Colonic mucosa (tissue), 4 donors: ENCODE measurements around the gene NDUFS6. TPM values are rescaled to one million over a fixed set of nuclear protein-coding genes. Genes with fewer than 3 reads are reported as not detected.

ENCODE experiments used
- DNase-seq: peaks from one replicate; pipeline ENCODE4 v3.0.0-alpha.2; 2020
- H3K27ac ChIP-seq: fragments of 200-600 bp; one replicate; pipeline ENCODE4 v1.8.0; 2021
- H3K27me3 ChIP-seq: fragments of 200-600 bp; one replicate; pipeline ENCODE4 v1.8.0; 2021
- H3K36me3 ChIP-seq: fragments of 200-600 bp; one replicate; pipeline ENCODE4 v1.8.0; 2021
- H3K4me1 ChIP-seq: fragments of 200-600 bp; one replicate; pipeline ENCODE4 v1.8.0; 2021; ENCODE audit warnings: mild to moderate bottlenecking
- H3K4me3 ChIP-seq: fragments of 200-600 bp; one replicate; pipeline ENCODE4 v1.8.0; 2021
- H3K9ac ChIP-seq, 2 donors: one replicate each; pipeline ENCODE4 v1.7.0; 2013; ENCODE audit warnings: control low read depth in 2 of 2, low read depth in 2 of 2, low read length in 2 of 2
- H3K9me3 ChIP-seq: fragments of 200-600 bp; one replicate; pipeline ENCODE4 v1.8.0; 2021
- intact Hi-C: fragments of 100-400 bp; cut with DNase I; formaldehyde crosslinking; loops from one replicate; pipeline ENCODE4 v1.14.1; 2022
- total RNA-seq, 2 donors: library from RNA; stranded (reverse); fragmentation: NEBNext Ultra II Directional in 1 of 2; extraction: Animal tissue kit (Norgen Biotek cat#: 25700) in 1 of 2; gene quantifications; one replicate each; pipeline ENCODE4 v1.2.1, GENCODE V29; 2021
- TF ChIP-seq, protein P1 (sequence below): fragments of 200-600 bp; IDR thresholded peaks from one replicate; pipeline ENCODE4 v1.8.0; 2022; ENCODE audit warnings: antibody characterized with exemption, mild to moderate bottlenecking
- donor health status: healthy.
- donor health status: DM: no; HTN: no; CAD: no.
- donor health status: DM: no; HTN: no; CAD: no.

NDUFS6 gene
- total RNA-seq, 2 donors from 2014 or later = 43.2 to 70.7 TPM

- H3K27me3 ChIP-seq = no peaks in the 10 kb centered on the region
Observed at GRCh38 chr5:1762883-1763547, 38.2 kb upstream of the NDUFS6 start.

DNA sequence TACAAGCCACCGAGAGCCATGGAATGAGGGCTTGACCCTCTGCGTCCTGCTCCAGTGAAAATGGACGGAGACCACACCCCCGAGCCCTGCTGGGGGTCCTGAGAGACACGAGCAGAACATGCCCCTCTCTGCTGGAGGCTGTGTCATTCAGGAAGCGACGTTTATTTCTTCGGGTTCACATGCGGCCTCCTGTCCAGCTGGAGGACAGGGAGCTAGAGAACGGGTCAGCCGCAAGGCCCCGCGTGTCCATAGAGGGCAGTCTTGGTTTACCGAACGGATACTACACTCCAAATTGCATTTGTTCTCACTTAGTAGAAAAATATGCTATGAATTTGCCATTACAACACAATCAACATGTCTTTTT is 37.7 kb upstream of the NDUFS6 start:
- intact Hi-C loops = loop anchor here (10.0 kb wide), 1 partner anchor 251 kb away; no protein-coding TSS in a partner anchor
- no peaks in the 10 kb centered on the region for H3K27me3 ChIP-seq

More at GRCh38 chr5:1762883-1763547, 38.2 kb upstream of the NDUFS6 start:
- DNase-seq = no peak
- H3K4me1 ChIP-seq = no peaks in the 10 kb centered on the region
- intact Hi-C loops = loop anchor here (10.0 kb wide), 1 partner anchor 252 kb away; no protein-coding TSS in a partner anchor
- TF ChIP-seq, protein P1, sequence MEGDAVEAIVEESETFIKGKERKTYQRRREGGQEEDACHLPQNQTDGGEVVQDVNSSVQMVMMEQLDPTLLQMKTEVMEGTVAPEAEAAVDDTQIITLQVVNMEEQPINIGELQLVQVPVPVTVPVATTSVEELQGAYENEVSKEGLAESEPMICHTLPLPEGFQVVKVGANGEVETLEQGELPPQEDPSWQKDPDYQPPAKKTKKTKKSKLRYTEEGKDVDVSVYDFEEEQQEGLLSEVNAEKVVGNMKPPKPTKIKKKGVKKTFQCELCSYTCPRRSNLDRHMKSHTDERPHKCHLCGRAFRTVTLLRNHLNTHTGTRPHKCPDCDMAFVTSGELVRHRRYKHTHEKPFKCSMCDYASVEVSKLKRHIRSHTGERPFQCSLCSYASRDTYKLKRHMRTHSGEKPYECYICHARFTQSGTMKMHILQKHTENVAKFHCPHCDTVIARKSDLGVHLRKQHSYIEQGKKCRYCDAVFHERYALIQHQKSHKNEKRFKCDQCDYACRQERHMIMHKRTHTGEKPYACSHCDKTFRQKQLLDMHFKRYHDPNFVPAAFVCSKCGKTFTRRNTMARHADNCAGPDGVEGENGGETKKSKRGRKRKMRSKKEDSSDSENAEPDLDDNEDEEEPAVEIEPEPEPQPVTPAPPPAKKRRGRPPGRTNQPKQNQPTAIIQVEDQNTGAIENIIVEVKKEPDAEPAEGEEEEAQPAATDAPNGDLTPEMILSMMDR = no peak
- no peak overlapping the region for H3K4me3 ChIP-seq
- no peak overlapping the region for H3K9ac ChIP-seq
- no peaks in the 10 kb centered on the region for H3K9me3 ChIP-seq
- no peaks in the 10 kb centered on the region for H3K36me3 ChIP-seq
- no peak overlapping the region for H3K27ac ChIP-seq

GRCh38 chr5:1763960-1764605 is 37.1 kb upstream of the NDUFS6 start:
- no peaks in the 10 kb centered on the region for H3K9me3 ChIP-seq
- H3K27me3 ChIP-seq = no peaks in the 10 kb centered on the region
- TF ChIP-seq, protein P1 = no peak
- H3K4me3 ChIP-seq = no peak overlapping the region
- H3K9ac ChIP-seq = no peak overlapping the region
- H3K27ac ChIP-seq = no peak overlapping the region
- no peak for DNase-seq
- no peaks in the 10 kb centered on the region for H3K36me3 ChIP-seq
- intact Hi-C loops = loop anchor here (10.0 kb wide), 1 partner anchor 251 kb away; no protein-coding TSS in a partner anchor
- H3K4me1 ChIP-seq = no peaks in the 10 kb centered on the region

More for the DNA sequence above, 37.7 kb upstream of the NDUFS6 start:
- H3K4me3 ChIP-seq = no peak overlapping the region
- no peak overlapping the region for H3K9ac ChIP-seq
- no peaks in the 10 kb centered on the region for H3K9me3 ChIP-seq
- no peaks in the 10 kb centered on the region for H3K36me3 ChIP-seq
- H3K27ac ChIP-seq = no peak overlapping the region
- TF ChIP-seq, protein P1 = peak; percentile 39
- no peak for DNase-seq
- no peaks in the 10 kb centered on the region for H3K4me1 ChIP-seq

DNA sequence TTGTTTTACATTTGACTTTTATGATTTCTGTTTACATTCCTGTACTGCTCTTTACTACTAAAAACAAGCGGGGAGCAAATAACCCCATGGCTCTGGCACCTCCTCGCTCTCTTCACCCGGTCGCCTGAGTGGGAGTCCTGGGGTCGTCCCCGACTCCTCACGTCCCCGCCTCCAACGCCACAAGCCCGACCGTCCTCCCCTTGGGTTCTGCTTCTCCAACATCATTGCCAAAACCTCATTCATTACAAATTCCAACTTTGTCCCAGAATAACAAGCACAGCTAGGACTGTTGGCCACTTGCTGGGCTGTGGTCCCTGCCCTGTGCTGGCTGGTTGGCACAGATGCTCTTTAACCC is 36.6 kb upstream of the NDUFS6 start:
- no peaks in the 10 kb centered on the region for H3K27me3 ChIP-seq
- no peak overlapping the region for H3K9ac ChIP-seq
- H3K4me1 ChIP-seq = no peaks in the 10 kb centered on the region
- TF ChIP-seq, protein P1 = no peak
- H3K36me3 ChIP-seq = no peaks in the 10 kb centered on the region
- intact Hi-C loops = loop anchor here (10.0 kb wide), 1 partner anchor 250 kb away; no protein-coding TSS in a partner anchor
- H3K4me3 ChIP-seq = no peak overlapping the region
- no peak for DNase-seq
- no peak overlapping the region for H3K27ac ChIP-seq
- no peaks in the 10 kb centered on the region for H3K9me3 ChIP-seq

DNA sequence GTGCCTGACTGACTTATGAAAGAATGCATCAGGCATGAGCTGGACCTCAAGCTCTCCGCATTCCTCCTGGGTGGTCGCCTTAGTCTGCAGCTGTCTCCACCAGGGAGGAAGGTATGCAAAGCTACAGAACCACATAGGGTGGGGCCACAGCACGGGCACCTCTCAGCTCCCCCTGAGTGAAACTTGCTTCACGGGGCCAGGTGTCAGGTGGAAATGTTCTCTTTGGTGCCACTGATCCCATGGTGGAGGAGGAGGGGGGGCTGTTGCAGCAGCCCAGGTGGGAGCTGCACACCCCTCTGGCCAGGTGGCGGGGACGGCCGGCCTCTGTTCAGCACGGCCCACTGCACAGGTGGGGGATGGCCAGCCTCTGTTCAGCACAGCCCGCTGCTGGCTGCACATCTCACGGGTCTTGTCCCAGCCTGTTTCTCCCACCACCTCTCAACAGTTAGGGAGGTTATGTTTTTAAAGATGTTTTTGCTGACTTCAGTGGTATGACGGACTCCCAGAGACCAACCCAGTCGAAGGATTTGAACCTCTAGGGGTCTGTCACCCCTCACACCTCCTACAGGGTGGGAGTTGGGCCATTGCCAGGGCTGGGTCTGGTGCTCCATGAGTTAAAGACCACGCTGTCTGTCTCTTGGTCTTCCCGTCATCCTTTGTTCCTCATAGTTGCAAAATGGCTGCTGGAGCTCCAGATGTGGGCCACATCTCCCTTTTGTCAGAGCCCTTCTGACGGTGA is 35.9 kb upstream of the NDUFS6 start:
- DNase-seq = no peak
- Histone ChIP-seq H3K9me3 (no peaks in the 10 kb centered on the region), H3K27me3 (no peaks in the 10 kb centered on the region), H3K4me3 (no peak overlapping the region), H3K36me3 (no peaks in the 10 kb centered on the region), H3K4me1 (no peaks in the 10 kb centered on the region), H3K27ac (no peak overlapping the region), H3K9ac (no peak overlapping the region)
- intact Hi-C loops = loop anchor here (10.0 kb wide), 1 partner anchor 249 kb away; no protein-coding TSS in a partner anchor
- TF ChIP-seq, protein P1 = no peak
